Effector memory CD4-positive, alpha-beta T cell (primary cell): ENCODE results near the gene CADM4.
A peak's percentile ranks its signal among the peaks of the same experiment; 100 is the strongest.

Source experiments
- DNase-seq, 3 donors: peaks; one replicate each; pipeline ENCODE4 v3.0.0-alpha.2; 2020
- H3K27ac ChIP-seq: 2 replicates; pipeline ENCODE4 v1.7.0; 2013; ENCODE audit warnings: mild to moderate bottlenecking, low read length, moderate library complexity; ENCODE audit not compliant: insufficient read depth, poor library complexity, severe bottlenecking
- H3K27me3 ChIP-seq: replicated peaks from 2 replicates; pipeline ENCODE4 v1.7.0; 2013; ENCODE audit warnings: mild to moderate bottlenecking, low read length; ENCODE audit not compliant: insufficient read depth, control insufficient read depth, poor library complexity, severe bottlenecking
- H3K36me3 ChIP-seq: 2 replicates; pipeline ENCODE4 v1.7.0; 2013; ENCODE audit warnings: mild to moderate bottlenecking, low read length, moderate library complexity; ENCODE audit not compliant: control insufficient read depth, insufficient read depth
- H3K4me1 ChIP-seq: 2 replicates; pipeline ENCODE4 v1.7.0; 2013; ENCODE audit warnings: low read length, mild to moderate bottlenecking; ENCODE audit not compliant: control insufficient read depth, insufficient read depth, poor library complexity, severe bottlenecking
- H3K4me3 ChIP-seq: 2 replicates; pipeline ENCODE4 v1.7.0; 2013; ENCODE audit warnings: low read length, low read depth, mild to moderate bottlenecking; ENCODE audit not compliant: insufficient read depth, poor library complexity, severe bottlenecking
- H3K9me3 ChIP-seq: 2 replicates; pipeline ENCODE4 v1.7.0; 2013; ENCODE audit warnings: mild to moderate bottlenecking, low read length, moderate library complexity; ENCODE audit not compliant: control insufficient read depth

The CADM4 gene

DNA sequence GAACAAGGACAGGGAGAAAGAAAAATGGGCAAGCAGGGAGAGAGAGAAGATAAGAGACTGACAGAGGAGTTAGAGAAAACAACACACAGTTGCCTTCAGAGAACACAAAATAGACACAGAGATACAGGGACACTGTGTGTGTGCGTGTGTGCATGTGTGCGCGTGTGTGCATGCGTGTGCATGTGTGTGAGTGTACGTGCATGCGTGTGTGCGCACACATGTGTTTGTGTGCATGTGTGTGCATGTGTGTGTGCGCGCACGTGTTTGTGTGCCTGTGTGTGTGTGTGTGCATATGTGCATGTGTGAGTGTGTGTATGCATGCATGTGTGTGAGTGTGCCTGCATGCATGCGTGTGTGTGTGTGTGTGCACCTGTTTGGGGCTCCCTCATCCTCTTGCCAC is 36.3 kb upstream of the CADM4 start:
- Histone ChIP-seq H3K27ac (no peak overlapping the region), H3K4me1 (no peaks in the 10 kb centered on the region), H3K4me3 (no peak overlapping the region), H3K27me3 (no peaks in the 10 kb centered on the region), H3K36me3 (no peaks in the 10 kb centered on the region), H3K9me3 (no peaks in the 10 kb centered on the region)
- DNase-seq = no peak

DNA sequence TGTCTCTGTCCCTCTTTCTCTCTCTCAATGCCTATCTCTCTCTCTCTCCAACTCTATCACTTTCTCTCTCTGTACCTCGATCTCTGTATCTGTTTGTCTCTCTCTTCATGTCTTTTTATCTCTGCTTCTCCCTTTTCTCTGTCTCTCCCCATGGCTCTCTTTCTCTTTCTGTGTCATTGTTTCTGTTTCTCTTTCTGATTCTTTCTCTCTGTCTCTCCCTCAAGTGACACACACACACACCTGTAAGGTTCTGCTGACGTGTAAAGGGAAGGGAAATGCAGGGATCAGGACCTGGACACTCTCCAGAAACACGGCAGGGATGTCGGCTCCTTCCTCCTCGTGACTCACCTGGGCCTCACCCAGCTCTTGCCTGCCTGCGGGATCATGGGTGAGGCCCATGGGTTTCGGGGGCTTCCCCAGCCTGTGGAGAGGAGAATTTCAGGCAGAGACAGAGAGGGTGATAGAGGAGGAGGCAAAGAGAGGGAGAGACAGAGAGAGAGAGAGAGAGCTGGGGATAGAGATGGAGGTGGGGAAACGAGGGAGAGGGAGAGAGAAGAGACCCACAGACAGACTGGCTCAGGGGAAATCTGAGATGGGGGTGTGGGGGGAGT is 35.7 kb upstream of the CADM4 start:
- Histone ChIP-seq H3K27ac (no peak overlapping the region), H3K4me3 (no peak overlapping the region), H3K9me3 (no peaks in the 10 kb centered on the region), H3K27me3 (no peaks in the 10 kb centered on the region), H3K4me1 (no peaks in the 10 kb centered on the region), H3K36me3 (no peaks in the 10 kb centered on the region)
- DNase-seq = no peak

DNA sequence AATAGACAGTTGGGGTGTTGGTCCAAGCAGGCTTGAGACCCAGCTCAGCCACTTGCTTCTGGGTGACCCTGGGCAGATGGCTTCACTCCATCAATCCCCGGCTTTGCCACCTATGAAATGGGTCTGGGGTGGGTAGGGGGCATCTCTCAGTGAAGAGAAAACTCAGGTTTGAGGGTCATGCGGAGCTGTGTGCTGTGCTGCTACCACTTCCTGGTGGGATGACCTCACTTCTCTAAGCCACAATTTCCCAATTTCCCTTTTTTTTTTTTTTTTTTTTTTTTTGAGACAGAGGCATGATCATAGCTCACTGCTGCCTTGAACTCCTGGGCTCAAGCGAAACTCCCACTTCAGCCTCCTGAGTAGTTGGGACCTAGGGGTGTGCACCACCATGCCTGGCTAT is 34.9 kb upstream of the CADM4 start:
- H3K4me1 ChIP-seq = no peaks in the 10 kb centered on the region
- no peak for DNase-seq
- no peak overlapping the region for H3K4me3 ChIP-seq
- H3K27ac ChIP-seq = no peak overlapping the region
- no peaks in the 10 kb centered on the region for H3K9me3 ChIP-seq
- H3K36me3 ChIP-seq = no peaks in the 10 kb centered on the region
- no peaks in the 10 kb centered on the region for H3K27me3 ChIP-seq

DNA sequence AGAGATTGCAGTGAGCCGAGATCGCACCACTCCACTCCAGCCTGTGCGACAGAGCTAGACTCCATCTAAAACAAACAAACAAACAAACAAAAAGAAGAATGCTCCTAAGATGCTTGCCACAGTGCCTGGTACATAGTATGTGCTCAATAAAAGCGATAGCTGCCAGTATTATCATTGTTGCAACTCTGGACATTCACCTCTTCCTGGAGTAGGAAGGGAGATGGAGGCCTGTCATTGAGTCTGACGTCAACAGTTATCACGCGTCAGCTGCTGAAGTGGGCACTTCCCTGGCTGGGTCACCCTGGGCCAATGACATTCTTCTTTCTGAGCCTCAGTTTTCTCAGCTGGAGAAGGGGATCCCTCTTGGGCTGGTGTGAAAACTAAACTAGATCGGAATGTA is 34.5 kb upstream of the CADM4 start:
- Histone ChIP-seq H3K27ac (no peak overlapping the region), H3K4me3 (no peak overlapping the region), H3K36me3 (no peaks in the 10 kb centered on the region), H3K27me3 (no peaks in the 10 kb centered on the region), H3K4me1 (peaks cover 3% of the 10 kb centered on the region), H3K9me3 (no peaks in the 10 kb centered on the region)
- no peak for DNase-seq

DNA sequence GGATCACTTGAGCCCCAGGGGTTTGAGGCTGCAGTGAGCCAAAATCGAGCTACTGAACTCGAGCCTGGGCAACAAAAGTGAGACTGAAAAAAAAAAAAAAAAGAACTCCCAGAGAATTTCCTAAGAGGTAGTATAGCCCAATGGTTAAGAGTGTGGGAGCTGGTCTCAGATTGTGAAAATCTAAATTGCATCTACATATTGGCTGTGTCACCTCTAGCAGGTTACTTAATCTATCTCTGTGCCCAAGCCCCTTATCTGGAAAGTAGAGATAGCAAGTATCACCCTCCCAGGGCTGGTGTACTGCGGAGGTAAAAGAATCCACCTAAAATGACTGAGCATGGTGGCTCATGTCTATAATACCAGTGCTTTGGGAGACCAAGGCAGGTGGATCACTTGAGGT is 34.0 kb upstream of the CADM4 start:
- no peak for DNase-seq
- Histone ChIP-seq H3K27me3 (no peaks in the 10 kb centered on the region), H3K9me3 (no peaks in the 10 kb centered on the region), H3K4me3 (no peak overlapping the region), H3K4me1 (peaks cover 8% of the 10 kb centered on the region), H3K27ac (no peak overlapping the region), H3K36me3 (no peaks in the 10 kb centered on the region)

DNA sequence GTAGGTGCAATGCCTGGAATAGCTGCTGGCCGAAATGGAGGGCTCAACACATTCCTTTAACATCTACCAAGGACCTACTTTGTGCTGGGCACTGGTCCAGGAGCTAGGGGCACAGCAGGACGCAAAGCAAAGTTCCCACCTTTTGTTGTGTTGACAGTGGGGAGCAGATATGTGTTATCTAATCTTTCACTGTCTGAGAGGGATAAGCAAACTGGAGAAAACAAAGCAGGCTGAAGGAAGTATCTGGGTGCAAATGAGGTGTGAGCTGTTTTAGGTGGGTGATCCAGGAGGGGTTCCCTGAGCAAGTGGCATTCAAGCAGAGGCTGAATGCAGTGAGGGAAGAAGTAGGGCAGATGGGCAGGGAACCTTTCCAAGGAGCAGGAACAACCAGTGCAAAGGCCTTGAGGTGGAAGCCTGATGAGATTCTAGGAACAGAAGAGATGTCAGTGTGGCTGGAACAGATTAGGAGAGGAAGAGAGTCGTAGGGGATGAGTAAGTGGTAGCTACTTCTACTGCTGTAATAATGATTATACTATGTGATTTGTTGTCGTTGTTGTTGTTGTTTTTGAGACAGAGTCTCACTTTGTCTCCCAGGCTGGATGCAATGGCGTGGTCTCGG is 32.5 kb upstream of the CADM4 start:
- no peaks in the 10 kb centered on the region for H3K9me3 ChIP-seq
- H3K4me1 ChIP-seq = peaks cover 16% of the 10 kb centered on the region
- H3K27me3 ChIP-seq = no peaks in the 10 kb centered on the region
- peaks cover 1% of the 10 kb centered on the region for H3K36me3 ChIP-seq
- no peak overlapping the region for H3K4me3 ChIP-seq
- H3K27ac ChIP-seq = no peak overlapping the region
- DNase-seq = no peak

DNA sequence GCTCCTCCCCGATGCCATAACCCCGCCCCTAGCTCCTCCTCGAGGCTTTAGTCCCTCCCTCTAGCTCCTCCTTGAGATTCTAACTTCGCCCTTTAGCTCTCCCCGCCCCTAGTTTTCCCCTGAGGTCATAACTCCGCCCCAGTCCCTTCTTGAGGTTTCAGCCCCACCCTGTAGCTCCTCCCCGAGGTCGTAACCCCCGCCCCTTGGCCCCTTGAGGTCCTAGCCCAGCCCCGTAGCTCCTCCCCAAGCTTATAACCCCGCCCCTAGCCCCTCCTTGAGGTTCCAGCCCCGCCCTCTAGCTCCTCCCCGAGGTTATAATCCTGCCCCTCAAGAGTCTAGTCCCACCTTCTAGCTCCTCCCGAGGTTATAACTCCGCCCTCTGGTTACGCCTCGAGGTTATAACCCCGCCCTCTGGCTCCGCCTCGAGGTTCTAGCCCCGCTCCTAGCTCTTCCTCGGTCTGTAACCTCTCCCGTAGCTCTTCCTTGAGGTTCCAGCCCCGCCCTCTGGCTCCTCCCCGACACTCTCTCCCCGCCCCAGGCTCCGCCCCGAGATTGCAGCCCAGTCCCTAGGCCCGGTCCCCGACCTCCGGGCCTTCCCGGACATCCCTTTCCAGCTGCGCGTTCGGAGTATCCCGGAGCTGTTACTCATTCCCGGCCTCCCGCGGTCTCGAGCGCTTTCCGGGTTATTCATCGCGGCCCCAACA is 28.9 kb upstream of the CADM4 start:
- H3K4me1 ChIP-seq = peaks cover 31% of the 10 kb centered on the region
- peak overlapping the region; percentile 56 for H3K27ac ChIP-seq
- peak overlapping the region; percentile 69 for H3K4me3 ChIP-seq
- DNase-seq = peak; percentile 96 to 98 (median 97)
- no peaks in the 10 kb centered on the region for H3K27me3 ChIP-seq
- no peaks in the 10 kb centered on the region for H3K9me3 ChIP-seq
- H3K36me3 ChIP-seq = peaks cover 4% of the 10 kb centered on the region

DNA sequence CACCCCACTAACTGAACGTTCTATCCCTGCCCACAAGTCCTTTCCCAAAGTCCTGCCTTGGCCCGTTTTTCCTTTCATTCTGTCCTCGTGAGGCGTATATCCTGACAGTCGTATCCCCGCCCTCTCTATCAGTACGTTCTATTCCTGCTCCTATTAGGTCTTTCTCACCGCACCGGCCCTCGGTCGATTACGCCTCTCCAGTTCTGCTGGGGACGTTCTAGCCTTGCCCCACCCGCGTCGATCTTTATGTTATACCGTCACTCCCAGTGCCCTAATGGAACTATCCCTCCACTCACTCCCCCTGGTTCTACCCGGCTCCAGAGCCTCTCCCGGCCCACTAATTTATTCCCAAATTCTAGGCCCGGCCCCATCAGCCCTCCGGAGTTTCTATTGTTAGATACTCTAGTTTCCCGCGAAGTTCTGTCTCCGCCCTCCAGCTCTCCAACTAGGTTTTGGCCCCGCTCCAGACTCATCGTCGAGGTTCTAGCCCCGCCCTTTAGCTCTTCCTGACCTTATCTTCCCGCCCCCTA is 28.3 kb upstream of the CADM4 start:
- H3K4me3 ChIP-seq = no peak overlapping the region
- peaks cover 4% of the 10 kb centered on the region for H3K36me3 ChIP-seq
- no peak for DNase-seq
- H3K4me1 ChIP-seq = peaks cover 31% of the 10 kb centered on the region
- H3K27ac ChIP-seq = peak overlapping the region; percentile 6
- no peaks in the 10 kb centered on the region for H3K9me3 ChIP-seq
- H3K27me3 ChIP-seq = no peaks in the 10 kb centered on the region

DNA sequence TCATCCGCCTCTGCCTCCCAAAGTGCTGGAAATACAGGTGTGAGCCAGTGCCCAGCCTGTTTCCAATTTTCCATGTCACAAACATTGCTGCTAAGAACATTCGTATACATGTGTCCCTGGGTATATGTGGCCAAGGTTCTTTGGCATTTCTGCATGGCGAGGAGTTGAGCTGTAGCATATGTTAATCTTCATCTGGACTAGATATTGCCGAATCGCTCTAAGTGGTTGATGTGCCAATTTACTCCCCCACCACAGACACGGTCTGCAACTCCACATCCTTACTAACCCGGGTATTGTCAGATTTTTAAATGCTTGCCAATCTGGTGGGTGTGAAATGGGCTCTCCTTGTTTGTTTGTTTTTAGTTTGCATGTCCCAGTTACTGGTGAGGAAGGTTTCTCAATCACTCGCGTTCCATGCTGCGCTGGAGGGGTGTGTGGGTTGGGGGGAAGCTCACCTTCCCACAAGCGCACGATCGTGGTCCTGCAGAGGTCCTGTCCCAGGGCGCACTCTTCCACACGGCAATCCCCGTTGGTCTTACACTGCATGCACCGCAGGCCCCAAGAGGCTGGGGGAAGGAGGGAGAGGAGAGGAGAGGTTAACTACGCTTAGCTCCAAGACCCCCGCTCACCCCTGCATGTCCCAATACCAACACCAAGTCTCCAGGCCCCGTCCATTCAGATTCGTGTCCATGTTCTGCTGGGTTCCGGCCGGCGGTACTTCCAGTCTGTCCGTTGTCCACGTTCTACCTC is 27.7 kb upstream of the CADM4 start:
- Histone ChIP-seq H3K36me3 (peaks cover 4% of the 10 kb centered on the region), H3K27ac (no peak overlapping the region), H3K4me3 (no peak overlapping the region), H3K4me1 (peaks cover 31% of the 10 kb centered on the region), H3K9me3 (no peaks in the 10 kb centered on the region), H3K27me3 (no peaks in the 10 kb centered on the region)
- DNase-seq = no peak
